ENCODE results near the gene POLR2E.

- no peak for TF ChIP-seq CTCF (IDR thresholded peaks at IDR 0.05)
- TF ChIP-seq POLR2A (IDR thresholded peaks at IDR 0.05): no peak
Measured at GRCh38 chr19:1125601-1126467, 30.7 kb upstream of the POLR2E start.
